Uterus (tissue), 2 donors: ENCODE results near the gene PARD3.

Source experiments
- CTCF ChIP-seq, 4 experiments: fragments of 200-600 bp in 2 of 4; fragments of 450-650 bp in 2 of 4; sonication (generic) in 2 of 4; IDR thresholded peaks; one replicate each; pipeline ENCODE4 v1.5.1; 2016 to 2019; ENCODE audit warnings: antibody characterized with exemption in 4 of 4, mild to moderate bottlenecking in 2 of 4, moderate library complexity in 1 of 4
- POLR2A ChIP-seq, 2 donors: fragments of 450-650 bp; IDR thresholded peaks; one replicate each; pipeline ENCODE4 v1.6.1; 2016; ENCODE audit warnings: antibody characterized with exemption in 2 of 2, mild to moderate bottlenecking in 1 of 2, moderate library complexity in 1 of 2

- TF ChIP-seq CTCF (IDR thresholded peaks at IDR 0.05) (no peak), POLR2A (IDR thresholded peaks at IDR 0.05) (no peak)
Observed at GRCh38 chr10:34299105-34299611, 515.9 kb downstream of the PARD3 start.
